B cell (primary cell): Measurements from ENCODE around the gene MAP1B.

Source experiments
- EZH2 ChIP-seq: IDR thresholded peaks from 2 replicates; pipeline ENCODE4 v1.6.1; 2012; ENCODE audit warnings: borderline replicate concordance, low read depth, mild to moderate bottlenecking, moderate library complexity, low read length; ENCODE audit not compliant: insufficient read depth, poor library complexity, severe bottlenecking
- TF ChIP-seq, protein P1 (sequence below): fragments of 200-600 bp; IDR thresholded peaks from one replicate; pipeline ENCODE4 v1.8.0; 2022; ENCODE audit warnings: antibody characterized with exemption, mild to moderate bottlenecking

DNA sequence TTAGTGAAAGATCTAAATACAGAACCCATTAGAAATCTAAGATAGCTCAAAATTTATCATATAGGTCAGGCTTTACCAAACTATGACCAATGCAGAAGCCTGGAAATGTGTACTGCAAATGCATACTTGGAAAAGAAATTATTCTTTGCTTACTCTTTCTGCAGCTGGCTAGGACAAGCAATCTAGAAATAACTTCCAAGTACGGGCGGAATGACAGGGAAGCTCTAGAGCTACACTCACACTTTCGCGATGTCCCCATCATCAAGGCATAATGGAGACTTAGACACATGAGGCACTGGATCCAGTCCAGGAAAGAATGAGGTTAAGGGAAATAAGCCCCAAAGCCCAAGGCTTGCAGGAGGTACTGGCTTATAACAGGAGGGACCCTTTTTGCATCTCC, 22.4 kb upstream of the MAP1B start:
- TF ChIP-seq, protein P1, sequence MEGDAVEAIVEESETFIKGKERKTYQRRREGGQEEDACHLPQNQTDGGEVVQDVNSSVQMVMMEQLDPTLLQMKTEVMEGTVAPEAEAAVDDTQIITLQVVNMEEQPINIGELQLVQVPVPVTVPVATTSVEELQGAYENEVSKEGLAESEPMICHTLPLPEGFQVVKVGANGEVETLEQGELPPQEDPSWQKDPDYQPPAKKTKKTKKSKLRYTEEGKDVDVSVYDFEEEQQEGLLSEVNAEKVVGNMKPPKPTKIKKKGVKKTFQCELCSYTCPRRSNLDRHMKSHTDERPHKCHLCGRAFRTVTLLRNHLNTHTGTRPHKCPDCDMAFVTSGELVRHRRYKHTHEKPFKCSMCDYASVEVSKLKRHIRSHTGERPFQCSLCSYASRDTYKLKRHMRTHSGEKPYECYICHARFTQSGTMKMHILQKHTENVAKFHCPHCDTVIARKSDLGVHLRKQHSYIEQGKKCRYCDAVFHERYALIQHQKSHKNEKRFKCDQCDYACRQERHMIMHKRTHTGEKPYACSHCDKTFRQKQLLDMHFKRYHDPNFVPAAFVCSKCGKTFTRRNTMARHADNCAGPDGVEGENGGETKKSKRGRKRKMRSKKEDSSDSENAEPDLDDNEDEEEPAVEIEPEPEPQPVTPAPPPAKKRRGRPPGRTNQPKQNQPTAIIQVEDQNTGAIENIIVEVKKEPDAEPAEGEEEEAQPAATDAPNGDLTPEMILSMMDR: no peak
- no peak for TF ChIP-seq EZH2
